K562 (cell line): ENCODE measurements around the gene ALG1.
A peak's percentile ranks its signal among the peaks of the same experiment; 100 is the strongest.
"Not testable (repeated sequence)": the region's sequence is repeated elsewhere in the genome, so short reads cannot be mapped to it uniquely, and the experiment has no call there.

Experiments
- CHD2 ChIP-seq: IDR thresholded peaks from 2 replicates; pipeline ENCODE4 v1.6.1; 2011; ENCODE audit warnings: low read depth, low read length
- JUNB ChIP-seq: fragments of 450-650 bp; formaldehyde crosslinking; conservative IDR thresholded peaks from 2 replicates; pipeline ENCODE4 v1.4.0; 2020; ENCODE audit warnings: mild to moderate bottlenecking
- POLR2A ChIP-seq: fragments of 450-650 bp; conservative IDR thresholded peaks from 2 replicates; pipeline ENCODE4 v1.6.1; 2016
- POLR2G ChIP-seq: fragments of 200-400 bp; formaldehyde crosslinking; IDR thresholded peaks from 2 replicates; pipeline ENCODE4 v1.6.1; 2017; ENCODE audit warnings: low read depth, mild to moderate bottlenecking, antibody characterized with exemption, low read length, moderate library complexity
- RBM34 ChIP-seq: fragments of 200-400 bp; formaldehyde crosslinking; IDR thresholded peaks from 2 replicates; pipeline ENCODE4 v1.6.1; 2018; ENCODE audit warnings: low read length, borderline replicate concordance; ENCODE audit not compliant: insufficient read depth
- ZNF407 ChIP-seq: fragments of 450-650 bp; IDR thresholded peaks from 2 replicates; pipeline ENCODE4 v1.6.1; 2016; ENCODE audit warnings: low read depth
- TF ChIP-seq, protein P1 (sequence below): fragments of 450-650 bp; formaldehyde crosslinking; IDR thresholded peaks from 2 replicates; pipeline ENCODE4 v1.4.0; 2020; ENCODE audit warnings: mild to moderate bottlenecking, moderate library complexity
- TF ChIP-seq, protein P2 (sequence below), 2 experiments: fragments of 450-650 bp in 1 of 2; sonication (generic) in 1 of 2; formaldehyde crosslinking in 1 of 2; IDR thresholded peaks in 1 of 2; conservative IDR thresholded peaks in 1 of 2; 2 replicates each; pipeline versions ENCODE4 v1.6.1 to v1.8.1; 2016 to 2023; ENCODE audit warnings: mild to moderate bottlenecking in 2 of 2, moderate library complexity in 2 of 2, inconsistent platforms in 1 of 2, missing genetic modification reagents in 1 of 2

DNA sequence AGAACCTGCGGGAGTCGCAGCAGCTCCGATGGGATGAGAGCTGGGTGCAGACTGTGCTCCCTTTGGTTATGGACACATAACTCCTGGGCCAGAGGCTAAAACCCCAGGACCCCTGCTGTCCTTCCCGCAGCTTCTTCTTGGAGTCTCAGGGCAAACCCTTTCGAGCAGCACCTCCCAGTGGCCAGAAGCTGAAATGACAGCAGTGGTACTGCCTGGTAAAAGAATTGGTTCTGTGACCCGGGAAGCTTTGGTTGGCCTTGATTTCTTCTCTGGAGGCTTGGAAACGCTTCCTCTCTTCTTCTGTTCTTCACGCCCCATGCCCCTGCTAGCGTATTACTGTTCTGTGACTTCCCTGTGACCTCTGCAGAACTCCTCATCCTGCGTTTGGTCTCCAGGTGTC is 13.2 kb downstream of the ALG1 start:
- not testable (repeated sequence) for TF ChIP-seq JUNB (CRISPR knock-in tag); CHD2; RBM34; ZNF407; POLR2G
- peak; percentile 34; the same call in 1 of the 2 replicates for TF ChIP-seq POLR2A
- TF ChIP-seq, protein P1, sequence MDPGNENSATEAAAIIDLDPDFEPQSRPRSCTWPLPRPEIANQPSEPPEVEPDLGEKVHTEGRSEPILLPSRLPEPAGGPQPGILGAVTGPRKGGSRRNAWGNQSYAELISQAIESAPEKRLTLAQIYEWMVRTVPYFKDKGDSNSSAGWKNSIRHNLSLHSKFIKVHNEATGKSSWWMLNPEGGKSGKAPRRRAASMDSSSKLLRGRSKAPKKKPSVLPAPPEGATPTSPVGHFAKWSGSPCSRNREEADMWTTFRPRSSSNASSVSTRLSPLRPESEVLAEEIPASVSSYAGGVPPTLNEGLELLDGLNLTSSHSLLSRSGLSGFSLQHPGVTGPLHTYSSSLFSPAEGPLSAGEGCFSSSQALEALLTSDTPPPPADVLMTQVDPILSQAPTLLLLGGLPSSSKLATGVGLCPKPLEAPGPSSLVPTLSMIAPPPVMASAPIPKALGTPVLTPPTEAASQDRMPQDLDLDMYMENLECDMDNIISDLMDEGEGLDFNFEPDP (CRISPR knock-in tag) = not testable (repeated sequence)
- TF ChIP-seq, protein P2, sequence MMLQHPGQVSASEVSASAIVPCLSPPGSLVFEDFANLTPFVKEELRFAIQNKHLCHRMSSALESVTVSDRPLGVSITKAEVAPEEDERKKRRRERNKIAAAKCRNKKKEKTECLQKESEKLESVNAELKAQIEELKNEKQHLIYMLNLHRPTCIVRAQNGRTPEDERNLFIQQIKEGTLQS (IDR thresholded peaks at IDR 0.05) = not testable (repeated sequence)
- TF ChIP-seq, protein P2 (CRISPR knock-in tag; conservative IDR thresholded peaks at IDR 0.05) = not testable (repeated sequence)
